ENCODE measurements around the gene LRRC32. TPM values are rescaled to one million over a fixed set of nuclear protein-coding genes. Genes with fewer than 3 reads are reported as not detected.

LRRC32 gene
- total and polyA plus RNA-seq, 4 donors: 38.3 to 159 (median 85.2) TPM

DNA sequence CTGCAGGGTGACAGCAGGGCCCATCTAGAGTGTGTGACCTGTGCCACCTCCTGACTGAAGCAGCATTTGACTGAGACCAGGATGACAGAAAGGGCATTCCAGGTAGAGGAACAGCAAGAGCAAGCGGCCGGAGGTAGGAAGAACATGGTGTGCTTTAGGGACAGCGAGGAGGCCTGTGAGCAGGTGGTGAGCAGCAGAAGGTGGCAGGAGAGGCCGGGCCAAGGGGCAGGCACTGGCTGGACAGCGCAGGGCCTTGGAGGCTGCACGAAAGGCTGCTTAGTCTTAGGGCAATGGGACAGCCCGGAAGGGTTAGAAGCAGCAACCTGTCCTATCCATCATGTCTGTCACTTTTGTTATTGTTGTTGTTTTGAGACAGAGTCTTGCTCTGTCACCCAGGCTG lies 17.6 kb upstream of the LRRC32 start:
- no peak overlapping the region for H3K27ac ChIP-seq (ENCODE audit: low read depth in 1 of 2, low read length in 1 of 2)
- H3K27me3 ChIP-seq (ENCODE audit: control insufficient read depth in 3 of 3, insufficient read depth in 3 of 3, low read length in 2 of 3): no peaks in the 10 kb centered on the region
- H3K36me3 ChIP-seq (ENCODE audit: control insufficient read depth in 4 of 4, insufficient read depth in 4 of 4, low read length in 4 of 4): no peaks in the 10 kb centered on the region
- H3K9ac ChIP-seq (ENCODE audit: insufficient read depth in 1 of 2, low read length in 2 of 2): no peak overlapping the region
- H3K9me3 ChIP-seq (ENCODE audit: control insufficient read depth in 4 of 4, insufficient read depth in 3 of 4, low read length in 3 of 4): peaks cover 0 to 4% (median 0%) of the 10 kb centered on the region in 4 donors
- WGBS, 2 donors: 89 to 93% methylated on average over 7 of the region's 7 CpGs
- no peak overlapping the region for H3K4me3 ChIP-seq
- no peak for TF ChIP-seq CTCF (IDR thresholded peaks at IDR 0.05; ENCODE audit: control extremely low read depth, extremely low read depth)
- ATAC-seq (ENCODE audit: insufficient read depth, low FRiP score) (no peak), DNase-seq (no peak)
- peaks cover 0 to 2% (median 0%) of the 10 kb centered on the region in 5 donors for H3K4me1 ChIP-seq (ENCODE audit: control insufficient read depth in 5 of 5, insufficient read depth in 5 of 5, low read length in 5 of 5)

GRCh38 chr11:76686261-76687079 lies 15.9 kb upstream of the LRRC32 start:
- H3K4me3 ChIP-seq: no peak overlapping the region
- H3K36me3 ChIP-seq (ENCODE audit: control insufficient read depth in 4 of 4, insufficient read depth in 4 of 4, low read length in 4 of 4): no peaks in the 10 kb centered on the region
- no peak for ATAC-seq (ENCODE audit: insufficient read depth, low FRiP score)
- H3K9ac ChIP-seq (ENCODE audit: insufficient read depth in 1 of 2, low read length in 2 of 2): no peak overlapping the region
- peaks cover 0 to 4% (median 0%) of the 10 kb centered on the region in 4 donors for H3K9me3 ChIP-seq (ENCODE audit: control insufficient read depth in 4 of 4, insufficient read depth in 3 of 4, low read length in 3 of 4)
- H3K27ac ChIP-seq (ENCODE audit: low read depth in 1 of 2, low read length in 1 of 2): no peak overlapping the region
- DNase-seq: no peak
- no peaks in the 10 kb centered on the region for H3K27me3 ChIP-seq (ENCODE audit: control insufficient read depth in 3 of 3, insufficient read depth in 3 of 3, low read length in 2 of 3)
- peaks cover 0 to 2% (median 0%) of the 10 kb centered on the region in 5 donors for H3K4me1 ChIP-seq (ENCODE audit: control insufficient read depth in 5 of 5, insufficient read depth in 5 of 5, low read length in 5 of 5)
- no peak for TF ChIP-seq CTCF (IDR thresholded peaks at IDR 0.05; ENCODE audit: control extremely low read depth, extremely low read depth)
- WGBS, 2 donors: 44 to 54% methylated on average over 16 of the region's 16 CpGs

- DNase-seq (no peak), ATAC-seq (ENCODE audit: insufficient read depth, low FRiP score) (no peak)
- Histone ChIP-seq H3K9me3 (ENCODE audit: control insufficient read depth in 4 of 4, insufficient read depth in 3 of 4, low read length in 3 of 4) (peaks cover 0 to 4% (median 0%) of the 10 kb centered on the region in 4 donors), H3K4me3 (no peak overlapping the region), H3K9ac (ENCODE audit: insufficient read depth in 1 of 2, low read length in 2 of 2) (no peak overlapping the region), H3K4me1 (ENCODE audit: control insufficient read depth in 5 of 5, insufficient read depth in 5 of 5, low read length in 5 of 5) (peaks cover 0 to 2% (median 0%) of the 10 kb centered on the region in 5 donors), H3K27ac (ENCODE audit: low read depth in 1 of 2, low read length in 1 of 2) (no peak overlapping the region), H3K36me3 (ENCODE audit: control insufficient read depth in 4 of 4, insufficient read depth in 4 of 4, low read length in 4 of 4) (no peaks in the 10 kb centered on the region), H3K27me3 (ENCODE audit: control insufficient read depth in 3 of 3, insufficient read depth in 3 of 3, low read length in 2 of 3) (no peaks in the 10 kb centered on the region)
- no peak for TF ChIP-seq CTCF (IDR thresholded peaks at IDR 0.05; ENCODE audit: control extremely low read depth, extremely low read depth)
- WGBS, 2 donors: 54 to 64% methylated on average over 7 of the region's 7 CpGs
Observed at GRCh38 chr11:76685831-76686230, 15.3 kb upstream of the LRRC32 start.
